ENCODE measurements around the gene CCDC178. TPM values are rescaled to one million over a fixed set of nuclear protein-coding genes. Genes with fewer than 3 reads are reported as not detected.

Gene CCDC178
- total RNA-seq, 4 donors from 2014 or later: 1.0 to 6.0 (median 5.0) TPM

GRCh38 chr18:33307520-33307919 is 133.0 kb downstream of the CCDC178 start:
- no peak for TF ChIP-seq CTCF (IDR thresholded peaks at IDR 0.05; ENCODE audit: low read depth)

- TF ChIP-seq CTCF (IDR thresholded peaks at IDR 0.05; ENCODE audit: low read depth): no peak
These were observed 136.2 kb downstream of the CCDC178 start for GRCh38 chr18:33304277-33304676.

DNA sequence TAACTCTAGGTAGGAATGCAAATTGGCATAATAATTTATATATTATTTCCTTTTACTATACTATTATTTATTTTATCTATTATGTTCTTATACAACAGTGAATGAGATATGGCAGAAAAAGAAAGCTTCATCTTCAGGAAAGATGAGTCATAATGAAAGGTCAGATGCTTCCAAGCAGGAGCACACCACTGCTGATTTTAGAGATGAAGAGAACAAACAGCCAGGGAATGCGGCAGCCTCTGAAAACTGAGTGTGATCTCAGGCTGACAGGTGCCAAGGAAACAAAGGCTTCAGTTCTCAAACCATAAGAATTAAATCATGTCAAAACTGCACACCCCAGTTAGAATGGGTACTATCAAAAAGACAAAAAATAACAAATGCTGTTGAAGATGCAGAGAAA is 149.0 kb downstream of the CCDC178 start:
- TF ChIP-seq CTCF (IDR thresholded peaks at IDR 0.05; ENCODE audit: low read depth): no peak

- no peak for TF ChIP-seq CTCF (IDR thresholded peaks at IDR 0.05; ENCODE audit: low read depth)
These were observed 152.3 kb downstream of the CCDC178 start for GRCh38 chr18:33288082-33288716.

GRCh38 chr18:33282709-33283333 is 157.7 kb downstream of the CCDC178 start:
- TF ChIP-seq CTCF (IDR thresholded peaks at IDR 0.05; ENCODE audit: low read depth): no peak

- TF ChIP-seq CTCF (IDR thresholded peaks at IDR 0.05; ENCODE audit: low read depth): no peak
These were observed 158.4 kb downstream of the CCDC178 start for GRCh38 chr18:33282142-33282541.

- TF ChIP-seq CTCF (IDR thresholded peaks at IDR 0.05; ENCODE audit: low read depth): no peak
These were observed 163.1 kb downstream of the CCDC178 start for GRCh38 chr18:33277431-33277830.
